Ascending aorta (tissue), 2 donors: ENCODE results near the gene CAMTA1. TPM values are rescaled to one million over a fixed set of nuclear protein-coding genes. Genes with fewer than 3 reads are reported as not detected.

Experiments
- DNase-seq, 2 donors: peaks; one replicate each; pipeline ENCODE4 v3.0.0-alpha.2; 2019; ENCODE audit warnings: low spot score in 2 of 2
- H3K27ac ChIP-seq, 2 donors: fragments of 200-600 bp; sonication (generic); one replicate each; pipeline ENCODE4 v1.5.1; 2016 to 2017; ENCODE audit warnings: mild to moderate bottlenecking in 1 of 2
- H3K27me3 ChIP-seq: fragments of 200-600 bp; sonication (generic); one replicate; pipeline ENCODE4 v1.5.1; 2017
- H3K36me3 ChIP-seq, 2 donors: fragments of 200-600 bp; sonication (generic); one replicate each; pipeline ENCODE4 v1.5.1; 2016
- H3K4me1 ChIP-seq, 2 donors: fragments of 200-600 bp; sonication (generic); one replicate each; pipeline ENCODE4 v1.5.1; 2016 to 2017; ENCODE audit warnings: mild to moderate bottlenecking in 1 of 2
- H3K4me3 ChIP-seq, 2 donors: fragments of 200-600 bp; sonication (generic); one replicate each; pipeline ENCODE4 v1.5.1; 2016 to 2017; ENCODE audit warnings: mild to moderate bottlenecking in 1 of 2
- H3K9me3 ChIP-seq, 2 donors: fragments of 200-600 bp; sonication (generic); one replicate each; pipeline ENCODE4 v1.5.1; 2016
- CTCF ChIP-seq, 3 experiments: fragments of 200-600 bp in 2 of 3; fragments of 450-650 bp in 1 of 3; sonication (generic) in 2 of 3; IDR thresholded peaks; one replicate each; pipeline ENCODE4 v1.5.1; 2016 to 2019; ENCODE audit warnings: antibody characterized with exemption in 3 of 3, mild to moderate bottlenecking in 1 of 3, moderate library complexity in 1 of 3
- intact Hi-C: fragments of 100-400 bp; cut with DNase I; formaldehyde crosslinking; loops from one replicate; pipeline ENCODE4 v1.15.1; 2023
- total RNA-seq: library from RNA; depleted of rRNA; stranded (reverse); fragments of >200 nt; gene quantifications from one replicate; pipeline ENCODE4 v1.1.0, GENCODE V29; 2016

Gene CAMTA1
- total RNA-seq, 1 donor from 2014 or later = 53.3 TPM

DNA sequence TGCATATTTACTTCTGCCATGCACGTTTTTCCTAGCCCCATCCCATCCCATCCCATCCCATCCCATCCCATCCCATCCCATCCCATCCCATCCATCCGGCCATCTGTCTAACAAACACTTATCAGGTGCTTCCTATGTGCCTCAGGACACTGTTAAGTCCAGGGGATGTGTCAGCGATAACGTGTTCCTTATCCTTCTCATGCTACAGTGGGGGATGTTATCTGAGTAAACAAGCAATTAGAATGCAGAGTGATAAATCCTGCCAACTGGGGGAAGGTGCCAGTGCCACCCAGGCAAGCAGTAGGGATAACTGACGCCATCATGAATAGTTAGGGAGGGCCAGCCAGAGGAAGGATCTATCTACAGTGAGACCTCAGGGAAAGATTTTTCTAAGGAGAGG lies 304.2 kb downstream of the CAMTA1 start:
- H3K4me3 ChIP-seq = no peak overlapping the region
- H3K27me3 ChIP-seq = no peaks in the 10 kb centered on the region
- H3K36me3 ChIP-seq = no peaks in the 10 kb centered on the region
- intact Hi-C loops = no loop called here
- no peak for TF ChIP-seq CTCF (IDR thresholded peaks at IDR 0.05)
- no peak overlapping the region for H3K27ac ChIP-seq
- DNase-seq = no peak
- no peaks in the 10 kb centered on the region for H3K4me1 ChIP-seq
- H3K9me3 ChIP-seq = no peaks in the 10 kb centered on the region

DNA sequence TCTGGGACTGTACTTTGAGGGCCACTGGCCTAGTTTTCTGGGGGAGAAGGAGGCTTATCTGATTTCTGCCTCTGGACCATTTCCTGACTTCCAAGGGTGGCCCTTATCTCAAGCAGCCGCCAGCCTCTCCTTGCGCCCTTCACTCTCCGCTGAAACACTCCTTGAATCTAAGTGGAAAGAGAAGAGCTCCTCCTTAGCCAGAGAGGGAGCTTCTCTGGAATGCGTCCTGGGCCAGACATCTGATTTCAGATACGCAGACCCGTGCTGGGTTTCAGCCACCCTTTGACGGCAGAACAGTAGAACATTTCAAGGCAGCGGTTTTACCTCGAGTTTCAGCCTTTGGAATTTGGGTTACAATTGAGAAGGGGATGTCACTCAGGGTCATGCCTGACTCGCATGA lies 308.0 kb downstream of the CAMTA1 start:
- no peak for DNase-seq
- no peaks in the 10 kb centered on the region for H3K4me1 ChIP-seq
- TF ChIP-seq CTCF (IDR thresholded peaks at IDR 0.05) = no peak
- H3K36me3 ChIP-seq = no peaks in the 10 kb centered on the region
- no peaks in the 10 kb centered on the region for H3K9me3 ChIP-seq
- intact Hi-C loops = no loop called here
- no peak overlapping the region for H3K27ac ChIP-seq
- no peaks in the 10 kb centered on the region for H3K27me3 ChIP-seq
- no peak overlapping the region for H3K4me3 ChIP-seq

DNA sequence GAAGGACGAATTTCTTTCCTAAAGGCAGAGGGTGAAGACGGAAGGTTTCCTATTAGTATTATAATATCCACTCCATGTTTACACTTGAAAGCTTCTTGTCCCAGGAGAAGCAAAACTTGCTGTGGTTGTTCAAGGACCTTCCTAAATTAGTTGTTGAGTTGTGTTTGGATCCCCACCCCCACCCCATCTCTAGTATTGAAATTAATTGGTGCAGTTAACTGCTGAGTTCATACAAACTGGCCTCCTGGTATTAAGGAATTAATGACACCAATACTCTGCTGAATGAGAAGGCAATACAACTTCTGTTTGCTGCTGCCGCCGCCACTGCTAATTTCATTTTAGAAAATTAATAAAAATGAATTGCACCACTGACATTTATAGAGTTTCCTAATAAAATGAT lies 308.8 kb downstream of the CAMTA1 start:
- H3K4me1 ChIP-seq = no peaks in the 10 kb centered on the region
- no peak overlapping the region for H3K4me3 ChIP-seq
- no peaks in the 10 kb centered on the region for H3K36me3 ChIP-seq
- no peaks in the 10 kb centered on the region for H3K27me3 ChIP-seq
- DNase-seq = no peak
- no peak for TF ChIP-seq CTCF (IDR thresholded peaks at IDR 0.05)
- no peak overlapping the region for H3K27ac ChIP-seq
- intact Hi-C loops = no loop called here
- H3K9me3 ChIP-seq = no peaks in the 10 kb centered on the region

- no peaks in the 10 kb centered on the region for H3K36me3 ChIP-seq
Observed at GRCh38 chr1:7094509-7094908, 309.3 kb downstream of the CAMTA1 start.

GRCh38 chr1:7095343-7095964 lies 310.2 kb downstream of the CAMTA1 start:
- Histone ChIP-seq H3K27ac (no peak overlapping the region), H3K9me3 (no peaks in the 10 kb centered on the region), H3K4me1 (no peaks in the 10 kb centered on the region), H3K27me3 (no peaks in the 10 kb centered on the region), H3K4me3 (no peak overlapping the region), H3K36me3 (no peaks in the 10 kb centered on the region)
- no peak for DNase-seq
- no peak for TF ChIP-seq CTCF (IDR thresholded peaks at IDR 0.05)
- intact Hi-C loops = no loop called here

More at GRCh38 chr1:7094509-7094908, 309.3 kb downstream of the CAMTA1 start:
- DNase-seq = no peak
- intact Hi-C loops = no loop called here
- no peaks in the 10 kb centered on the region for H3K9me3 ChIP-seq
- no peaks in the 10 kb centered on the region for H3K4me1 ChIP-seq
- H3K27ac ChIP-seq = no peak overlapping the region
- no peak for TF ChIP-seq CTCF (IDR thresholded peaks at IDR 0.05)
- no peaks in the 10 kb centered on the region for H3K27me3 ChIP-seq
- H3K4me3 ChIP-seq = no peak overlapping the region
